Adrenal gland (tissue), 12 donors: ENCODE data around the gene SLX1A. TPM values are rescaled to one million over a fixed set of nuclear protein-coding genes. Genes with fewer than 3 reads are reported as not detected.
A peak's percentile ranks its signal among the peaks of the same experiment; 100 is the strongest.

ENCODE experiments used
- DNase-seq, 7 donors: peaks; one replicate each; pipeline ENCODE4 v3.0.0-alpha.2; 2019 to 2020
- H3K27ac ChIP-seq, 5 donors: fragments of 200-600 bp; sonication (generic) in 4 of 5; 1 replicate in 3 of 5; 2 replicates in 2 of 5; pipeline versions ENCODE4 v1.5.1 to v1.8.0; 2016 to 2020; ENCODE audit warnings: mild to moderate bottlenecking in 1 of 5
- H3K27me3 ChIP-seq: fragments of 200-600 bp; 2 replicates; pipeline ENCODE4 v1.8.0; 2021
- H3K36me3 ChIP-seq, 2 donors: fragments of 200-600 bp; replicated peaks in 1 of 2; 1 replicate in 1 of 2; 2 replicates in 1 of 2; pipeline versions ENCODE4 v1.5.1 to v1.8.0; 2018 to 2022
- H3K4me1 ChIP-seq, 2 donors: fragments of 200-600 bp; replicated peaks in 1 of 2; 1 replicate in 1 of 2; 2 replicates in 1 of 2; pipeline versions ENCODE4 v1.5.1 to v1.8.0; 2018 to 2021
- H3K4me3 ChIP-seq, 4 donors: fragments of 200-600 bp; sonication (generic) in 3 of 4; one replicate each; pipeline ENCODE4 v1.5.1; 2016 to 2018
- H3K9me3 ChIP-seq, 3 donors: fragments of 200-600 bp; sonication (generic) in 1 of 3; replicated peaks in 1 of 3; 1 replicate in 2 of 3; 2 replicates in 1 of 3; pipeline versions ENCODE4 v1.5.1 to v1.8.0; 2016 to 2021
- CTCF ChIP-seq, 6 experiments: fragments of 450-650 bp in 4 of 6; fragments of 200-600 bp in 2 of 6; sonication (generic) in 1 of 6; IDR thresholded peaks; 1 replicate in 5 of 6; 2 replicates in 1 of 6; pipeline versions ENCODE4 v1.5.1 to v1.8.0; 2016 to 2021; ENCODE audit warnings: antibody characterized with exemption in 6 of 6, mild to moderate bottlenecking in 2 of 6, moderate library complexity in 1 of 6
- POLR2A ChIP-seq, 2 donors: fragments of 450-650 bp; IDR thresholded peaks; one replicate each; pipeline ENCODE4 v1.6.1; 2017; ENCODE audit warnings: antibody characterized with exemption in 2 of 2, mild to moderate bottlenecking in 2 of 2, moderate library complexity in 1 of 2
- WGBS, 4 donors: extraction: QIAGEN DNeasy Blood & Tissue Kit in 2 of 4; methylation state at CpG; one replicate each; pipeline versions ENCODE4 v1.1.5 to v1.1.7; 2013 to 2017; 5-methylcytosine and 5-hydroxymethylcytosine counted together
- intact Hi-C, 2 donors: fragments of 100-400 bp; cut with DNase I; formaldehyde crosslinking; loops; one replicate each; pipeline versions ENCODE4 v1.14.1 to v1.15.0; 2022 to 2023
- polyA plus RNA-seq, 3 donors: library from polyadenylated mRNA; stranded (reverse); fragments of 200-250 nt in 2 of 3; fragments of 350-450 nt in 1 of 3; fragmentation: Illumina TruSeq in 1 of 3; extraction: RNeasy Lipid Tissue Mini Kit (QIAGEN cat#74804) in 1 of 3; gene quantifications; one replicate each; pipeline ENCODE4 v1.2.3, GENCODE V29; 2013 to 2014
- total RNA-seq, 9 donors: library from RNA; depleted of rRNA in 4 of 9; stranded (reverse); fragments of >200 nt in 4 of 9; fragments of 120-200 nt in 1 of 9; fragmentation: NEBNext Ultra II Directional in 1 of 9; extraction: Animal tissue kit (Norgen Biotek cat#: 25700) in 1 of 9; gene quantifications; one replicate each; pipeline versions ENCODE4 v1.1.0 to v1.2.4, GENCODE V29; 2013 to 2023
- donor health status: healthy with polysubstance abuse.
- donor health status: Bipolar disorder and iron deficiency.
- donor health status: DM: yes; HTN: yes; CAD: no.
- donor health status: DM: no; HTN: no; CAD: no.
- donor health status: DM: no; HTN: no; CAD: no.
- donor health status: DM: yes; HTN: yes; CAD: no.

SLX1A gene
- total and polyA plus RNA-seq, 12 donors: 7.9 to 195 (median 47.5) TPM

GRCh38 chr16:30185683-30186421 is 7.8 kb upstream of the SLX1A start:
- Histone ChIP-seq H3K27ac (peak overlapping the region in 3 of 5 donors; percentile 30 to 81 (median 51)), H3K4me1 (peaks cover 0 to 3% of the 10 kb centered on the region in 2 donors), H3K27me3 (no peaks in the 10 kb centered on the region), H3K36me3 (peaks cover 0 to 4% of the 10 kb centered on the region in 2 donors), H3K9me3 (no peaks in the 10 kb centered on the region), H3K4me3 (peak overlapping the region in 1 of 4 donors; percentile 72)
- no peak for TF ChIP-seq CTCF (IDR thresholded peaks at IDR 0.05)
- no peak for TF ChIP-seq POLR2A (IDR thresholded peaks at IDR 0.05)
- 66 to 100% (median 71%) methylated on average over 2 to 15 of the region's 15 CpGs for WGBS, 4 donors
- peak; percentile 24 to 79 (median 48) for DNase-seq
- intact Hi-C loops: loop anchor here in 1 of 2 donors (10.0 kb wide), 1 partner anchor 61 kb away; the partner anchor contains the start of gene MAPK3

DNA sequence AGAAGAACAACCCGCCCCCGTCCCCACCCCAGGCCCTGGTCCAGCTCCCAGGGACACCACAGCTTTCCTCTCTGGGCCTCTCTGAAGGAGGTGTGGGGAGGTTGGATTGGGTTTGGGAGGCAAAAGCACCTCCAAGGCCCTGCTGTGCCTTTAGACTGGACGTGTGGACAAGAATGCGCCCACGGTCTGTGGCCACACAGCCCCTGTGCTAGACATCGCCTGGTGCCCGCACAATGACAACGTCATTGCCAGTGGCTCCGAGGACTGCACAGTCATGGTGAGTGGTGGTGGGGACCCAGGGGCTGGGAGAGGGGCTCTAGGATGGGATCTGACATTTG is 7.3 kb upstream of the SLX1A start:
- Histone ChIP-seq H3K27ac (peak overlapping the region in 2 of 5 donors; percentile 51 to 80), H3K9me3 (no peaks in the 10 kb centered on the region), H3K4me3 (no peak overlapping the region), H3K36me3 (peaks cover 0 to 4% of the 10 kb centered on the region in 2 donors), H3K4me1 (peaks cover 0 to 3% of the 10 kb centered on the region in 2 donors), H3K27me3 (no peaks in the 10 kb centered on the region)
- no peak for TF ChIP-seq POLR2A (IDR thresholded peaks at IDR 0.05)
- TF ChIP-seq CTCF (IDR thresholded peaks at IDR 0.05): no peak
- 74 to 93% (median 89%) methylated on average over 4 to 9 of the region's 9 CpGs for WGBS, 4 donors
- no peak for DNase-seq
- intact Hi-C loops: loop anchor here in 1 of 2 donors (10.0 kb wide), 1 partner anchor 62 kb away; the partner anchor contains the start of gene MAPK3

GRCh38 chr16:30186782-30187555 is 6.7 kb upstream of the SLX1A start:
- intact Hi-C loops: loop anchor here in 1 of 2 donors (10.0 kb wide), 1 partner anchor 62 kb away; the partner anchor contains the start of gene MAPK3
- H3K4me3 ChIP-seq: no peak overlapping the region
- H3K27ac ChIP-seq: peak overlapping the region in 1 of 5 donors; percentile 80
- DNase-seq: peak; percentile 51 to 80 (median 68)
- H3K4me1 ChIP-seq: peaks cover 0 to 3% of the 10 kb centered on the region in 2 donors
- peak; percentile 34 to 63 (median 54) for TF ChIP-seq CTCF (IDR thresholded peaks at IDR 0.05)
- no peak for TF ChIP-seq POLR2A (IDR thresholded peaks at IDR 0.05)
- WGBS, 4 donors: 51 to 59% (median 57%) methylated on average over 21 to 36 of the region's 36 CpGs
- no peaks in the 10 kb centered on the region for H3K27me3 ChIP-seq
- no peaks in the 10 kb centered on the region for H3K9me3 ChIP-seq
- H3K36me3 ChIP-seq: peaks cover 0 to 4% of the 10 kb centered on the region in 2 donors

- no peak overlapping the region for H3K4me3 ChIP-seq
- WGBS, 4 donors: 72 to 82% (median 72%) methylated on average over 3 to 9 of the region's 9 CpGs; no CpG with 5 or more reads in 1 of the 4 donors
- no peak for DNase-seq
- intact Hi-C loops: loop anchor here in 1 of 2 donors (10.0 kb wide), 1 partner anchor 63 kb away; the partner anchor contains the start of gene MAPK3
- TF ChIP-seq CTCF (IDR thresholded peaks at IDR 0.05): no peak
- no peak for TF ChIP-seq POLR2A (IDR thresholded peaks at IDR 0.05)
- H3K27ac ChIP-seq: no peak overlapping the region
- peaks cover 0 to 3% of the 10 kb centered on the region in 2 donors for H3K4me1 ChIP-seq
- peaks cover 0 to 4% of the 10 kb centered on the region in 2 donors for H3K36me3 ChIP-seq
- no peaks in the 10 kb centered on the region for H3K27me3 ChIP-seq
- no peaks in the 10 kb centered on the region for H3K9me3 ChIP-seq
Measured at GRCh38 chr16:30187556-30187865, 6.2 kb upstream of the SLX1A start.
